HG03280 (cell line): ENCODE results near the gene CCDC158.
"Not testable (repeated sequence)": the region's sequence is repeated elsewhere in the genome, so short reads cannot be mapped to it uniquely, and the experiment has no call there.

Experiments
- ATAC-seq: cut with Tn5 transposase; IDR thresholded peaks from one replicate; pipeline ENCODE4 v1.9.1; 2021; ENCODE audit warnings: mild to moderate bottlenecking, moderate library complexity; ENCODE audit not compliant: unreplicated experiment

Gene CCDC158

DNA sequence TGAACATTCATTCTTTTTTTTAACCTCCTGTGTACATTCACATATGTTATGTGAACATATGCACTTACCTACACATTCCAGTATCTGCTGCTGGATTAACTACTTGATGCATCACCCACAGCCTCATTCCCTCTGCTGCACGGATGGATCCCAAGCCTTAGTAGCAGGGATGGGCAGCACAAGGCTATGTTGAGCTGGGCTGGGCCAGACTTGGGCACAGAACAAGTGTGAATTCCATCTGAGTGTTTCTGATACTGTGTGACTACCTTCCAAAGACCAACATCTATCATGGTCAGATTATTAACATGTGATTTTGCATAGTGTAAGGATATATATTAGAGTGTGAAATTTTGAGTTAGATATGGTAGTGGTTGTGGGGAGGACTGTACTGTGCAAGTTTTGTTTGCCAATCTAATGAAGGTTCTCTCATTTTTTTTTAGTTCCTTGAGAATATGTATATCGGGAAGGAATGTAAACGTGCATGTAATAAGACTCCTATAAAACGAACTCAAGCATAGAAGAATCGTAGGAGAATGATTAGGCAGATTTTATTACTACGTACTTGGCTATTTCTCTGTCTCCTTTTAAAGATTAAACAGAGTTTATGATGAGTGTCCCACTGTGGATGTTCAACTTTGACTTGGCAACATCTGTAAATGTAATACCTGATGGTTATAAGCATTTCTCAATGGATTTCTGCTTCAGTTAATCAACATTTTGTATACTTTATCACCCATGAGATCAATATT, 137.8 kb downstream of the CCDC158 start:
- ATAC-seq = no peak

DNA sequence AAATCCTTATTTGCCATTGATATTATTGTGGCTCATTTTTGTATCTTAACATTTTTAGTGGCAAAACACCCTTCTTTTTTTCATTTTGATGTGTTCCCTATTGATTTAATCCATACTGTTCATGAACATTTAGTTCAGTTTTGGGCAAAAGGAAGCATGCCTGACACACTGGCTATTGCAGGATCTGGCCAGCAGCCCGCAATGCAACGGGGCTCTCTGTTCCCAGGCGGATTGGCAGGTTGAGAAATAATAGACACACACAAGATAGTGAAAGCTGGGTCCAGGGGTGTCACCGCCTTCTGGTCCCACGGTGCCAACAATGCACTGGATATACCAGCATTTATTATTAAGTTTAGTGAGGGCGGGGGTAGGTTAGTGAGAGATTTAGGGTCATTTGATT, 139.3 kb downstream of the CCDC158 start:
- not testable (repeated sequence) for ATAC-seq

DNA sequence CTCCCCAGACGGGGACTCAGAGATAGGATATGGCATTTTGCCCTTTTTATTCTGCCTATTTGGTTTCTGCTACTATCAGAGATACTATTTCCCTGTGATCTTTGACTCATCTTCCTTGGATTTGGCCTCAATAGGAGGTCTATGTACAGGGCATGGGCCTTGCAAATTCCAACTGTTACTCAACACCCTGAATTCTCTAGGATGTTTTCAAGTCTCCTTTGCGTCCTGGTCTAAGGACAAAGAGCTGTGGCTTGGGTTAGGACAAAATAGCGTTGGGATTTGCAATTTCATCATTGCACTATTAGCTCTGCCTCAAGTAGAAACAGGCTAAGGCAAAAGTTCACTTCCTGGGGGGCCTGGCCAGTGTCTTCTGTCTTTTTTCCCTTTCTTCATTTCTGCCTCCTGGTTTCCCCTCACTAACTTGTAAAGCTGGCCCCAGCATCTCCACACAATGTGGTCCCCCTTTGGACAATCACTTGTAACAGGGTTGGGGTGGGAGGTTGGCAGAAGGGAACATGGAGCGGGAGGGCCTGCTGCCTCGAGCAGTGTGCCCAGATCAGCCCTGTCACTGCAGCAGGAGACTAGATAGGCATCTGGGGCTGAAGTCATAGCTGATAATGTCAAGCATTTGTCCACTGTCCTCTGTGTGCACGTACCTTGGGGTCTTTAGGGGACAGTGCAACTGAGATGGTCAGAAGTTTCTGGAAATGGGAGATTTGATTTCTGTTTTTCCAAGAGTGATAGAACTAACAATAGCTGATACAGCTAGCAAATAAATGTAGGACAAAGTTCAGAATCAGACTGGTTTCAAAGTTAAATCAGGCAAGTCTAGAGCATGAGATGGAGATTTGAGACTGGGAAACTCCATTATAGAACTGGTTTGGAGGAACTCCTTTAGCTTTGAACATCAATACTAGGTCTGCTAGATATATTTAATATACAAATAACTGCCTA, 140.2 kb downstream of the CCDC158 start:
- ATAC-seq = no peak

DNA sequence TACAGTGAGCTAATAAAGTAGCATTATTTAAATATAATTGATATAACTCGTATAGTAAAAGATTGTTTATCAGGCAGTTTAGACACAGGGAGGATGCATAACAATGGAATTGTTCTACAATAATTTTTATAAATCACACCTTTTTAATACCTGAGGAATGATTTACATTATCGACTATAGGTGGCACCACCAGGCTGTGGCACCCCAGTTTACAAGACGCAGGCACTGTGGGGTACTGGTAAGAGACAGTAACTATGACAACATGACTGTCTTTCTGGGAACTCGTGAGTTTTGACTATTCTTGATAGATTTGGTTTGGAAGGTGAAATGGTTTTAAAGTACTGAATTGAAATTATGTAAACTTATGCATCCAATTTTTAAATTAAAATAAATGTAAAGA, 141.5 kb downstream of the CCDC158 start:
- no peak for ATAC-seq

DNA sequence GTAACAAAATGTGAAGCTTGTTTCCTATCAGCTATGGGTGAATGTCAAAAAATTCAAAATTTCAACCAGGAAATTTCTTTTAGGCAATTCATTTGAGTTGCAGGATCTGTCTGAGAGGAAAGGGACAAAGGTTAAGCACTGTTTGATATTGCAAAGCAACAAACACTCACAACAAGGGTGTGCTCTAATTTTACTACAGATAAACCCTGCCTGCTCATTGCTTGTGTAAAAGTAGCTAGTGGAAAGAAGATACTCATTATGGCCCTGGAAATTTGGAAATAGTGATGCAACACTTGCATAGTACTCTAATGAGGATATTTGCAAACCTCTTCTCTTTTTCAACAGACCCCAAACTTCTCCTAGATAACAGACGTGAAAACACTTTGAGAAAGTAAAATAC, 142.4 kb downstream of the CCDC158 start:
- ATAC-seq = no peak

DNA sequence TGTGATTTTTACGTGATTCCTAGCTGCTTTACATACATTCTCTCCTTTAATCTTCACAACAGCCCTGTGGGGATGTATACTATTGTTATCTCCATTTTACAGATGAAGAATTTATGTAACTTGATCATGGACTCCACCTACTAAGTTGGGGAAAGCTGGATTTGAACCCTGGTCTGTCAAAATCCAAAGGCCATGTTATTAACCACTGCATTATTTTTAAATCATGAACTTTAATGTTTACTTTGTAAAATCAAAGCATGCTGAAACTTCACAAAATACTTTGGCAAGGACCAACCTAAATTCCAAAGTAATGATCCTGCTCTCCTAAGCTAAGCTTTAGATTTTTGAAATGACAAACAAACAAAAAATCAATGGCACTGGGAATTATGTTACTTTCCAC, 143.3 kb downstream of the CCDC158 start:
- no peak for ATAC-seq

DNA sequence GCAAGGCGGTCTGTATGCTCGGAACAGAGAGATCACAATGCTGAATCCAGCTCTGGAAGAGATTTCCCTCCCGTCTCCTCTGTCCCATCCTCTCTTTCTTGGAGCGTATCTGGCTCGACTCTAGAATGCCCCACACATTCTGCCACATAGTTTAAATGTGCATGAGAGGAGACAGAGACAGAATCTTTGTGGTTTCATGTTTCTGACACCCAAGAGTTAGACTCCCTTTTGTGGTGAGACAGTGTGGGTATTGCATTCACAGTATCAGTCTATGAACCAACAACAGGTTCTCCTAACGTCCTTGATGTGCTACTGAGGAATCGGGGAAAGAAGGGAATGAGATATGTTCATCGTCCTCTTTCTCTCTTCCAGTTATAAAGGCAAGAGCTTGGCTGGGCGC, 144.1 kb downstream of the CCDC158 start:
- no peak for ATAC-seq

DNA sequence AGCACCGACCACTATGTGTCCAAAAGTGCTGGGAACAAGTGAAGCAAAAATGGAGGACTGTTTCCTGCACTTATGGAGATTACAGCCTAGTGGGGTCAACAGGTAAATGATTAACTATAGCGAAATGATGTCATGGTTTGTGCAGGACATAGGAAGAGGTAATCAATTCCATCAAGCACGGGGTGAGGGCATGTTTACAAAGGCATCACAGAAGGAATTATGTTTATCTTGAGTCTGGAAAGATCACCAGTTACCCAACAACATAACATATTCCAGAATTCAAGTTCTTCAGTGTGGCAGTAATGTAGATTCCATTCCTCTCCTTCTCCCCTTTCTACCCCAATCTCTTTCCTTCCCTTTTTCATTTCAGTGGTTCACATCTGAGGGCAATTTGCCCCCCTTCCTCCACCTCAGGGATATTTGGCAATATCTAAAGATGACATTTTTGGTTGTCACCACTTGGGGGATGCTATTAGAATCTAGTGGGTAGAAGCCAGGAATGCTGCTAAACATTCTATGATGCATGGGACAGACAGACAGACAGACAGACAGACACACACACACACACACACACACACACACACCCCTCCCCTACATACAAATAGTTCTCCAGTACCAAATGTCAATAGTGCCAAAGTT, 145.3 kb downstream of the CCDC158 start:
- ATAC-seq = no peak

DNA sequence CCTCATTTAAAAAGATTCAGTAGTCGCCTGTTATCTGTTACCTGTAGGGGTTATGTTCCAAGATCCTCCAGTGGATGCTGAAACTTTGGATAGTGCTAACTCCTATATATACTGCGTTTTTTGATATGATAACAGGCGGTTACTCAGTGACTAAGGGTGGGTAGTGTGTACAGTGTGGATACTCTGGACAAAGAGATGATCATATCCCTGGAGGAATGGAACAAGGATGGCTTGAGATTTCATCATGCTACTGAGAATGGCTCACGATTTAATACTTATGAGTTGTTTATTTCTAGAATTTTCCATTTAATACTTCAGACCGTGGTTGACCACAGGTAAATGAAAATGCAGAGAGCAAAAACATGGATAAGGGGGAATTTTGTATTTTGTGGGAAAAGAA, 147.9 kb downstream of the CCDC158 start:
- no peak for ATAC-seq

DNA sequence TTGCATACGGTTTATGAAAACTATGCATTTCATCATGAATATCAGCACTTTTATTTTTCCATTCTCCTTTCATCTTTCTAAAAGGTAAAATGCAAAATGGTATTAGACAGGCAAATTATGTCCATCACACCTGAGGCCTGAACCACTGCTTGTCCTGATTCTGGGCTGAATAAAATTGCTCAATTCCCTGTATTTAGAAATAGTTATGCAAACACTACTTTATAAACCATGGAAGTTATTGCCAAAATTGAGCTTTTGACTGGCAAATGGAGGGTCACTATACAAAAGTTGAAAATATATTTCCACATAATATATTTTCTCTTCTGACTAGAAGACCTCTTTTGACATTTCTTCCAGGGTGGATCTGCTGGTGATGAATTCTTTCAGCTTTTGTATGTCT, 148.4 kb downstream of the CCDC158 start:
- ATAC-seq = no peak

DNA sequence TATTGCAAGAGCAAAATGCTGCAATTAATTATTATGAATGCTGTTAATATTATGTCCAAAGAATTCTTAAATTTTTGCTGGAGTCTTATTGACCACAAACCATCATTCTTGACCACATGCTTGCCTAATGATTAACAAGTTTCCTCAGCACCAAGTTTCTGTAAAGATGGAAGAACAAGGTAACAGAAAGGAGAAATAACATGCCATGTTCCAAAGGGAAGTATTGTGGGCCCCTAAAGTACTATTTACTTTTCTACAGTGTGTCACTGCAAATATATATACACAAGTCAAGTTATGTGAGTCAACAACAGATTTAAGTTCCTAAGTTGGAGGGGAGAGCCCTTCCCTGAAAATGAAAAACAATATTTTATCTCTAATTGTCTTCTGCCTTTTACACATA, 148.9 kb downstream of the CCDC158 start:
- no peak for ATAC-seq

DNA sequence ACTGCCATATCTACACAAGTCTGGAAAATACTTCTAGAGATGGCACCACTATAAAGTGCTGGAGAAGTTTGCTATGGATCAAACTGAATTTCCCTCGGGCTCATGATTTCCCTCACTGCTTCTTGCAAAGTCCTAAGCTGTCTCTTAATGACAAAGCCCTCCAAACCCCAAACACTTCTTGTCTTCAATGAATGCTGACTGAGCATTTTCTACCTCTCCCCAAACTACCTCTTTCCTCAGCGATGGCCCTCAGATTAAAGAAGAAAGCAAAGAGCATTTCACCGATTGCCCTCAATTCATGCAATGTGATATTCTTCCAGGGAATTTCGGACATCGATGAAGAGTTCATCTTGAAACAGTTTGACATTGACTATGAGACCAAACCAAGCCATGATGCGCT, 149.7 kb downstream of the CCDC158 start:
- no peak for ATAC-seq

DNA sequence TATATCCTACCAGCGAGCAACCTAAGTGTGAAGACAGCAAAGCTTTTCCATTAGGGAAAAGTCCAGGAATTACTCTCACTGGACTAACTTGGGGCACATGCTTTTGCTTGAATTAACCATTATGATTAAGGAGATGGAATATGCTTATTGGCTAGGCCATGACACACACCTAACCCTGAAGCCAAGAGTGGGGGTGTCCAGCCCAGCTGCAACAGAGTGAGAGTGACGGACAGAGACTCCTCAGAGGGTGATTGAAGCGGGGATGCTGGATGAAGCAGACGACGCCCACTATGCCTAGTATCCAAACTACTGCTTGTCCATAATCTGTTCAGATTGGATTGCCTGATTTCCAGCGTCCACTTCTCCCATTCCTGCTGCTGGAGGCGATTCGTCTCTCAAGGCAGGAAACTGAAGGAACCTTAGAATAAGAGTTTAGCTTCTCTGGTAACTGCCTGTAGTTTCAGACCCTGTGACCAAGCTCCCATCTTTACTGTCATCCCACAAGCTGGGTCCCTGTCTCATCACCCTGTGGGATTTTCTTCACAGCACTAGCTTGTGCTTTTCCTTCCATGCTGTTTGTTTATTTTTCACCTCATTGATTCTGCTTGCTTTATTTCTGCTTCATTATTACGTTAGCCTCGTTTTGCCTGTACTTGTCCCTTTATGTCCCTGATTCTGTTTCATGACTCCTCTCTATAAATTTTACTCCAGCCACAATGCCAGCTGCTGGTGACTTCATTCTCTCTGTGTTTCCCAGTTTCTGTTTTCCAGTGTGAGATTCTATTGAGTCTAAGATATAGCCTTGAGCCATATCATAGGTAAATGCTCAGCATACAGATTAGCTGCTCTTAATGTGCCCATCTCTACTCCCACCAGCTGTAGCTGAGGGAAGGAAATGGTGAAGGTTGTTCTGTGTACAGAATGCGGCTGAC, 150.4 kb downstream of the CCDC158 start:
- no peak for ATAC-seq

DNA sequence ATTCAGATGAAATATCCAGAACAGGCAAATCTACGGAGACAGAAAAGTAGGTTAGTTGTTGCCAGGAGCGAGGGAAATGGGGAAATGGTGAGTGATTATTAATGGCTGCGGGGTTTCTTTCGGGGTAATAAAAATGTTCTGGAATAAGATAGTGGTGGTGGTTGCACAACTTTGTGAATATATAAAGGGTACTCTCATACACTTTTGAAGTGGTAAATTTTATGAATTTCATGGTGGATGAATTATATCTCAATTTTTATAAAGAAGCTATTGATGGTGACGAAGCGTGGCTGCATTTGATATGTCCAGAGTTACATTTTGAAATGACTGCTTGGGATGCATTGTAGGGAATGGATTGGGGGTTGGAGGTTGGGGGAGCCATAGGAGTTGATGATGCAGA, 153.1 kb downstream of the CCDC158 start:
- ATAC-seq = no peak

DNA sequence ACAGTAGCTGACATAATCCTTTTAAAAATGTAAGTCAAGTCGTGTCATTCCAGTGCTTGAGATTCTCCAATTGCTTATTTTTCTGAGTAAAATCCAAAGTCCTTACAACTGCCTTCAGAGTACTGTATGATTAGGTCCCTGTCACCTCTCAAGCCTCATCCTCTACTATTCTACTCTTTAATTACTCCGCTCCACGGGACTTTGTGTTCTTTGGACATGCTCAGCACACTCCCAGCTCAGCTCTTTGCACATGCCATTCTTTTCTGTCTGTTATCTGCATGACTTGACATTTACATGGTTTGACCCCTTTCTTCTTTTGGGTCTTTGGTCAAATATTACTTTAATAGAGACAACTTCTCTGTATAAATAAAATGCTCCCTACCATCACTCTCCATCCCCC, 154.3 kb downstream of the CCDC158 start:
- ATAC-seq = no peak

DNA sequence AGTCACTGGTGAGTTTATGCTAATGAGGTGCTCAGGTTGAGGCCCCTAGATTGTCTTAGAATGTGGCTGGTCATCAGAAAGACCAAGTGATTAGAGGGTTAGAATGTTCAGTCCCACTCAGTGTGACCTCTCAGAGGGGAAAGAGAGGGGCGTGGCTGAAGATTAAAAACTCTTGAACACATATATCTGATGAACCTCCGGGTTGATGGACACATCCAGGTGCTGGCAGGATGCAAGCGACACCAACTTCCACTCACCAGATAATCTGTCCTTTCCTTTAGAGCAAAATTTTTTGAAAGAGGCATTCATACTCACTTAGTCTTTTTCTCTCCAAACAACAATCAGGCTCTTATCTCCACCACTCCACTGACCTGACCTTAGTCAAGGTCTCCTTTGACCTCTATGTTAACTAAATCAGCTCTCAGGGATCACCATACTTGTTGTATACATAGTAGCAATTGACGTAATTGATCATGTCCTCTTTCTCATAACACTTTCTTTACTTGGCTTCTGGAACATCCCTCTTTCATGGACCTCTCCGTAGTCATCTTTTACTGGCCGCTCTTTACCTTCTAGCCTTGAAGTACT, 155.2 kb downstream of the CCDC158 start:
- ATAC-seq = no peak
